GM18873 (cell line): ENCODE data around the gene SLC39A13.
"Not testable (repeated sequence)": the region's sequence is repeated elsewhere in the genome, so short reads cannot be mapped to it uniquely, and the experiment has no call there.

Experiments
- ATAC-seq: cut with Tn5 transposase; IDR thresholded peaks from one replicate; pipeline ENCODE4 v1.9.1; 2021; ENCODE audit warnings: mild to moderate bottlenecking, moderate library complexity, moderate number of reproducible peaks; ENCODE audit not compliant: unreplicated experiment, low FRiP score

SLC39A13 gene

DNA sequence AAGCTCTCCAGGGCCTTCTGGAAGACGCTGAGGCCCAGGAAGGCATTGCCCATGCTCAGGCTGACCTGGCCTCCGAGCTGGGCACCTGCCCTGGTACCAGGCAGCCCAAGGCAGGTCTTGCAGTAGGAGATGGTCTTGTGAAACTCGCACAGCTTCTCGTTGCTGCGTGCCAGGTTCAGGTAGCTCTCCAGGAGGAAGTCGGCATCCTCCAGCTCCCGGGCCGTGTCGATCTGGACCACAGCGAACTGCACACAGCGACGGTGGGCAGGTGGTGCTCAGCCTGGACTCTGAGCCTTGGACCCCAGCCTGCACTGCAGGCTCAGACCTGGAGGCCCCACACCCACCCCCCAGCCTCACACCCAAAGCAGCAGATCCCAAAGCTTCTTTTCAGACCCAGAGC, 39.5 kb downstream of the SLC39A13 start:
- ATAC-seq = no peak

DNA sequence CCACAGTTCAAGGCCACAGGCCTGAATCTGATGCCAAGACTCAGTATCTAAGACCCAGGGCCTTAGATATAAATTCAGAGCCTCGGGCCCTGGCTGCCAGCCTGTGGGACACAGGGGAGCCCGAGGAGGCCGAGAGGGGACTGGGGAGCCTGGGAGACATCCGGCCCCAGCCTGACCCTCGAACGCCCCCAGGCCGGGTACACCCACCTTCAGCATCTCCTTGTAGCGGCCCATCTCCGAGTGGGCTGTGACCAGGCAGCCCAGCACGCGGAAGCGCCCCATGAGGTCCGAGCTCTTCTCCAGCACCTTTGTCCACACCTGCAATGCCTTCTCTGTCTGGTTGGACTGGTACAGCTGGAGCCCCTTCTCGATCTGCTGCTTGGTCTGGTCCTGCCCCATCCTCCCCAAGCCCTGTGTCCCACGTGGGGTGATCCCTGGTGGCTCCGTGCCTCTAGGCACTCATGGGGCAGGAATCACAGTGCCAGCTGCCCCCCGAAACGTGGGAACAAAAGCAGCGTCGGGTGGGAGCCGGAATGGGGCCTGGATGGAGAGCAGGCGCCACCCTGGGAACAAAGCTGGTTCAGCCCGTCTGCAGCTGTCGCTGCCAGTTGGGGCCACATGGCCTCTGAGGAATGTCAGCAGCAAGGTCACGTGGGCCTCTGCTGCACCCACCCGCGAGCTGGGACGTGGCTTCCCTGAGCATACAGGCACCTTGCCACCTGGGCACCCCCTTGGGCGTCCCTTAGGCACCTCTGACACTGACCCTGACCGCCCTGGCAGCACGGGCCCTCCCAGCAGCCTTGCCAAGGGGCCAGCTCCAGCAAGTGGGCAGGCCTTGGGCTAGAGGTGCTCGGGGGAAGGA, 40.4 kb downstream of the SLC39A13 start, which contains the start of gene RAPSN:
Gene RAPSN, minus strand, starts transcription at position 571 of the 862 bp plus-strand sequence. Its CDS starts 172 bp downstream, at position 399.
- ATAC-seq = no peak

DNA sequence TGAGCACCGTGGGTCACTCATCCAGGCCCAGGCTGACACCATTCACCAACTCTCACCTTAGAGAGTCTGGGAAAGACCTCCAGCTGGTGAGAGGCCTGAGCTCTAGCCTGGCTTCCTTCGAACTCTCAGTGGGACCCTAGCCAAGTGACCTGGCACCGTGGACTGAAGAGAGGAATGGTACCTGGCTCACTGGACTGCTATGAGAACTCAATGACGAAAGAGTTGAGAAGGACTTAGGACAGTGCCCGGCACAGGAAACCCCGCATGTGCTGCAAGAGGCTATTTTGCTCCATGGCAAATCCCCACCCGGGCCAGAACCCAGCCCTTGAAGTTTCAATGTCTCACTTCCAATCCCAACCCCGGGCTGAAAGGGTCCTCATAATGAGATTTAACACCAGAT, 41.2 kb downstream of the SLC39A13 start:
- ATAC-seq = no peak

DNA sequence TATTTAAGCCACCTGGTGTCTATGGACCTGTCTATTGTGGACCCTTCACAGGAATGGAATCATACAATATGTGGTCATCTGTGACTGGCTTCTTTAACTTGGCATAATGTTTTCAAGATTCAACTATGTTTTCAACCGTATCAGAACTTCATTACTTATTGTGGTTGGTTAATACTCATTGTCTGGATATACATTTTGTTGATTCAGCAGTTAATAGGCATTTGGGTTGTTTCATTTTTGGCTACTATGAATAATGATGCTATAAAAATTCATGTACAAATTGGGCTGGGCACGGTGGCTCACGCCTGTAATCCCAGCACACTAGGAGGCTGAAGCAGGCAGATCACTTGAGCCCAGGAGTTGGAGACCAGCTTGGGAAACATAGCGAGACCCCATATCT, 43.0 kb downstream of the SLC39A13 start:
- no peak for ATAC-seq

DNA sequence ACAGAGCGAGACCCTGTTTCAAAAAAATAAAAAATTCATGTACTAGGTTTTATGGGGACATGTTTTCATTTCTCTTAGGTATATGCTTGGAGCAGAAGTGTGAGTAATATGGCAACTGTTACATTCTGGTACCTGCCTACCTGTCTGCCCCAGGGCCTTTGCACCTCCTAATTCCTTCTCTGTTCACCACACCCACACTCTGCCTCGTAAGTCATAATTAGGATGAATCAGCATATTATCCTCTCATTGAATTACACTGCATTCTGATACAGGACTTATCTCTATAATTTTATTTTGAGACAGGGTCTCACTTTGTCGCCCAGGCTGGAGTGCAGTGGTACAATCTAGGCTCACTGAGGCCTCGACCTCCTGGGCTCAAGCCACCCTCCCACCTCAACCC, 43.6 kb downstream of the SLC39A13 start:
- no peak for ATAC-seq

DNA sequence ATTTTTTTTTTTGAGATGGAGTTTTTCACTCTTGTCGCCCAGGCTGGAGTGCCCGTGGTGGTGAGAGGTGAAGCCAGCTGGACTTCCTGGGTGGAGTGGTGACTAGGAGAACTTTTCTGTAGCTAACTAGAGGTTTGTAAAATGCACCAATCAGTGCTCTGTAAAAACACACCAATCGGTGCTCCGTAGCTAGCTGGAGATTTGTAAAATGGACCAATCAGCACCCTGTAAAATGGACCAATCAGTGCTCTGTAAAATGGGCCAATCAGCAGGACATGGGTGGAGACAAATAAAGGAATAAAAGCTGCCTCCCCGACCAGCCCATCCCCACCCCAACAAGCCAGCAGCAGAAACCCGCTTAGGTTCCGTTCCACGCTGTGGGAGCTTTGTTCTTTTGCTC, 45.0 kb downstream of the SLC39A13 start:
- no peak for ATAC-seq

DNA sequence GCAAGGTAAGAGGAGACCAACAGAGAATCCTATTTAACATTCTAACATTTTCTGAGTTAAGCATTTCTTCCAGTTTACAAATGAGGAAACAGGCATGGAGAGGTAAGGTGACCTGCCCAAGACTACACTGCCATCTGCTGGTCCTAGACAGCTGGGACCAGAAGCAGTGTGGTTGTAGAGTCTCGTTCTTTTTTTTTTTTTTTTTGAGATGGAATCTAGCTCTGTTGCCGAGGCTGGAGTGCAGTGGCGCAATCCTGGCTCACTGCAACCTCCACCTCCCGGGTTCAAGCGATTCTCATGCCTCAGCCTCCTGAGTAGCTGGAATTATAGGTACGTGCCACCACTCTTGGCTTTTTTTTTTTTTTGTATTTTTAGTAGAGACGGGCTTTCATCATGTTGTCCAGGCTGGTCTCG, 45.9 kb downstream of the SLC39A13 start:
- not testable (repeated sequence) for ATAC-seq

DNA sequence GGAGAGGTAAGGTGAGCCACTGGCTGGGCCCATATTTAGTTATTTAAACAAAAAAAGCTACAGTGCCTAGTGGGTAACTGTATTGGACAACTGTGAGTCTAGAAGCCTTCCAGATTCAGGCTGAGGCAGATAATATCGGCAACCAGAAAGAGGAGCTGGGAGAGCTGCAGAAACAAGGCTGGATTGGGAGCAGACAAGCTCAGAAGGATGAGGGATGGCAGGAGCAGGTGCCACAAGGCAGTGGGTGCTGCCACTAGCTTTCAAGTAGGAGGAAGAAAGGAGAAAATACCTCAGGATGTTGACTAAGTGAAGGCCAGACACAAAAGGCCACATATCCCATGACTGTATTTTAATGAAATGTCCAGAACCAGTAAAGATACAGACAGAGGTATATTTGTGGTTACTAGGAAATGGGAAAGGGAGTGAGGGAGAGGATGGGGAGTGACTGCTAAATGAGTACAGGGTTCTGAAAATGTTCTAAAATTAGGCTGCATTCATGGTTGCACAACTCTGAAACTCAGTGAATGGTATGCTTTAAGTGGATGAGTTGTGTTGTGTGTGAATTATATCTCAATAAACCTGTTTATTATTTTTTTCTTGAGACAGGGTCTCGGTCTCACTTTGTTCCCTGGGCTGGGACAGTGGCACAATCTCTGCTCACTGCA, 52.3 kb downstream of the SLC39A13 start:
- no peak for ATAC-seq

DNA sequence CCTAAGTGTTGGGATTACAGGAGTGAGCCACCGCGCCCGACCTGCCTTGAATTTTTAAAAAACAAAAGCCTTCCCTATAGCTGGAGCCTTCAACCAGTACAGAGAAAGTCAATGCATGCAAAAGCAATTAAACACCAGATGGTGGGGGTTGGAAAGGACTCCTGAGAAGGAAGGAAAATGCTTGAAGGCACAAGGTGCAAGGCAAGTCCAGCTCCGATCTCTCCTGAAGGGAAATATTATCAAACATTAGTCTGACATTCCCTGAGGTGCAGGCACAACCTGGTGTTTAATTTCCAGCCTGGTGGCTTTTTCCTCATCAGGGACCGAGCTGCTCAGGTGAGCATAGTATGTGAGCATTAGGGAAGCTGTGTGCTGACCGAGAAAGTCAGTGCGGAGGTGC, 53.5 kb downstream of the SLC39A13 start:
- ATAC-seq = no peak

DNA sequence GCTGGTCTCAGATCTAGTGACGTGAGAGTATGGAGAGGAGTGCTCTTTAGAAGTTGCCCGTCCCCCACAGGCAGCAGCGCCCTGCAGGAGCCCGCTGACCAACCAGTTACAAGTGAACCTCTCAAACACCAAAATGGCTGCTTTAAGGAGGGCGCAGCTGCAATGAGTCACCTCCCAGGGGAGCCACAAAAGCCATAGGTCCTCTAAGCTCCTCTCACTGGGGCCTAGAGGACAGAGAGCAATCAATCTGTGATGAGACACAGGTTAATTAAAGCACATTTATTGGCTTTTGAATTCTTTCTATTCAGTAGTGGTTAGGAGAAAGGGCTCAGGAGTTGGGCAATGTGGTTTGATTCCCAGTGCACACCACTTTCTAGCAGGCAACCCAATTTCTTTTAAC, 56.1 kb downstream of the SLC39A13 start:
- ATAC-seq = no peak
